Fibroblast of lung (primary cell): ENCODE measurements around the gene VWA1. TPM values are rescaled to one million over a fixed set of nuclear protein-coding genes. Genes with fewer than 3 reads are reported as not detected.
A peak's percentile ranks its signal among the peaks of the same experiment; 100 is the strongest.

Experiments used
- DNase-seq, 2 donors: peaks; one replicate each; pipeline versions ENCODE4 v3.0.0 to v3.0.0-alpha.2; 2010; ENCODE audit warnings: low read depth in 2 of 2
- H2AFZ ChIP-seq: 2 replicates; pipeline ENCODE4 v1.5.1; 2012; ENCODE audit warnings: low read length, control low read depth, inconsistent platforms
- H3K27ac ChIP-seq: 2 replicates; pipeline ENCODE4 v1.5.1; 2011; ENCODE audit warnings: low read length, control low read depth; ENCODE audit not compliant: insufficient read depth
- H3K27me3 ChIP-seq: 2 replicates; pipeline ENCODE4 v1.5.1; 2011; ENCODE audit warnings: mild to moderate bottlenecking, low read length; ENCODE audit not compliant: control insufficient read depth, insufficient read depth
- H3K36me3 ChIP-seq: 2 replicates; pipeline ENCODE4 v1.5.1; 2011; ENCODE audit warnings: low read length; ENCODE audit not compliant: control insufficient read depth, insufficient read depth
- H3K4me1 ChIP-seq: 2 replicates; pipeline ENCODE4 v1.5.1; 2011; ENCODE audit warnings: low read length; ENCODE audit not compliant: control insufficient read depth, insufficient read depth; ENCODE audit errors: extremely low read depth
- H3K4me2 ChIP-seq: 2 replicates; pipeline ENCODE4 v1.5.1; 2011; ENCODE audit warnings: low read length, control low read depth; ENCODE audit not compliant: insufficient read depth; ENCODE audit errors: extremely low read depth
- H3K4me3 ChIP-seq, 4 experiments: fragments of 200-600 bp in 1 of 4; sonication (generic) in 1 of 4; replicated peaks in 1 of 4; 2 replicates each; pipeline ENCODE4 v1.5.1; 2011 to 2016; ENCODE audit warnings: low read length in 4 of 4, low read depth in 3 of 4, mild to moderate bottlenecking in 3 of 4, control low read depth in 2 of 4, inconsistent platforms in 1 of 4, mixed read lengths in 1 of 4; ENCODE audit not compliant: insufficient read depth in 1 of 4; ENCODE audit errors: control extremely low read depth in 1 of 4
- H3K79me2 ChIP-seq: 2 replicates; pipeline ENCODE4 v1.5.1; 2012; ENCODE audit warnings: mild to moderate bottlenecking, low read length, inconsistent platforms; ENCODE audit not compliant: control insufficient read depth, insufficient read depth
- H3K9ac ChIP-seq: 2 replicates; pipeline ENCODE4 v1.5.1; 2011; ENCODE audit warnings: mild to moderate bottlenecking, low read length, control low read depth; ENCODE audit not compliant: insufficient read depth
- H3K9me3 ChIP-seq: 2 replicates; pipeline ENCODE4 v1.5.1; 2012; ENCODE audit warnings: low read depth, low read length; ENCODE audit not compliant: control insufficient read depth, insufficient read depth
- H4K20me1 ChIP-seq: 2 replicates; pipeline ENCODE4 v1.5.1; 2011; ENCODE audit warnings: low read length; ENCODE audit not compliant: control insufficient read depth, insufficient read depth; ENCODE audit errors: extremely low read depth
- EZH2 ChIP-seq: IDR thresholded peaks from 2 replicates; pipeline ENCODE4 v1.5.1; 2012; ENCODE audit warnings: low read length, control low read depth, mild to moderate bottlenecking; ENCODE audit errors: missing control alignments
- polyA plus RNA-seq, 2 donors: library from polyadenylated mRNA; depleted of rRNA in 1 of 2; stranded (reverse) in 1 of 2; unstranded in 1 of 2; fragments of >200 nt; gene quantifications; 2 replicates each; pipeline ENCODE4 v1.2.1, GENCODE V29; 2011 to 2012; ENCODE audit warnings: missing spikeins in 1 of 2
- total RNA-seq: library from RNA; depleted of rRNA; stranded (reverse); fragments of >200 nt; gene quantifications from 2 replicates; pipeline ENCODE4 v1.2.1, GENCODE V29; 2014
- TF ChIP-seq, protein P1 (sequence below), 2 donors: IDR thresholded peaks in 1 of 2; conservative IDR thresholded peaks in 1 of 2; 1 replicate in 1 of 2; 2 replicates in 1 of 2; pipeline ENCODE4 v1.5.1; 2011 to 2012; ENCODE audit warnings: low read length in 2 of 2, control low read depth in 1 of 2, inconsistent platforms in 1 of 2, low read depth in 1 of 2, mild to moderate bottlenecking in 1 of 2

The VWA1 gene
- total and polyA plus RNA-seq, 2 donors (not counting 1 experiment from before 2014, with no cell fraction given) = 2.5 to 3.1 TPM

GRCh38 chr1:1399187-1399871 is 36.2 kb upstream of the VWA1 start, which contains the start of gene CCNL2:
CCNL2 (minus strand) TSS chr1:1399335; CDS start chr1:1399306, 29 bp downstream.
- peak; percentile 97 to 98 for DNase-seq
- Histone ChIP-seq H3K4me3 (peak within 1 kb of the TSS; percentile 77 to 100 (median 98)), H3K4me2 (peak within 1 kb of the TSS; percentile 100), H3K27ac (peak within 1 kb of the TSS; percentile 91), H2AFZ (peak within 1 kb of the TSS; percentile 82), H3K79me2 (peaks cover 57% of the 10 kb centered on the region), H3K9me3 (no peaks in the 10 kb centered on the region), H4K20me1 (no peaks in the 10 kb centered on the region), H3K9ac (peak within 1 kb of the TSS; percentile 92), H3K36me3 (peaks cover 35% of the 10 kb centered on the region), H3K4me1 (peaks cover 18% of the 10 kb centered on the region), H3K27me3 (no peaks in the 10 kb centered on the region)
- TF ChIP-seq EZH2 = no peak
- TF ChIP-seq, protein P1, sequence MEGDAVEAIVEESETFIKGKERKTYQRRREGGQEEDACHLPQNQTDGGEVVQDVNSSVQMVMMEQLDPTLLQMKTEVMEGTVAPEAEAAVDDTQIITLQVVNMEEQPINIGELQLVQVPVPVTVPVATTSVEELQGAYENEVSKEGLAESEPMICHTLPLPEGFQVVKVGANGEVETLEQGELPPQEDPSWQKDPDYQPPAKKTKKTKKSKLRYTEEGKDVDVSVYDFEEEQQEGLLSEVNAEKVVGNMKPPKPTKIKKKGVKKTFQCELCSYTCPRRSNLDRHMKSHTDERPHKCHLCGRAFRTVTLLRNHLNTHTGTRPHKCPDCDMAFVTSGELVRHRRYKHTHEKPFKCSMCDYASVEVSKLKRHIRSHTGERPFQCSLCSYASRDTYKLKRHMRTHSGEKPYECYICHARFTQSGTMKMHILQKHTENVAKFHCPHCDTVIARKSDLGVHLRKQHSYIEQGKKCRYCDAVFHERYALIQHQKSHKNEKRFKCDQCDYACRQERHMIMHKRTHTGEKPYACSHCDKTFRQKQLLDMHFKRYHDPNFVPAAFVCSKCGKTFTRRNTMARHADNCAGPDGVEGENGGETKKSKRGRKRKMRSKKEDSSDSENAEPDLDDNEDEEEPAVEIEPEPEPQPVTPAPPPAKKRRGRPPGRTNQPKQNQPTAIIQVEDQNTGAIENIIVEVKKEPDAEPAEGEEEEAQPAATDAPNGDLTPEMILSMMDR (conservative IDR thresholded peaks at IDR 0.05 in 1 of 2, IDR thresholded peaks at IDR 0.05 in 1 of 2; ENCODE audit: low read depth in 1 of 2, low read length in 2 of 2) = peak; percentile 36 to 51

DNA sequence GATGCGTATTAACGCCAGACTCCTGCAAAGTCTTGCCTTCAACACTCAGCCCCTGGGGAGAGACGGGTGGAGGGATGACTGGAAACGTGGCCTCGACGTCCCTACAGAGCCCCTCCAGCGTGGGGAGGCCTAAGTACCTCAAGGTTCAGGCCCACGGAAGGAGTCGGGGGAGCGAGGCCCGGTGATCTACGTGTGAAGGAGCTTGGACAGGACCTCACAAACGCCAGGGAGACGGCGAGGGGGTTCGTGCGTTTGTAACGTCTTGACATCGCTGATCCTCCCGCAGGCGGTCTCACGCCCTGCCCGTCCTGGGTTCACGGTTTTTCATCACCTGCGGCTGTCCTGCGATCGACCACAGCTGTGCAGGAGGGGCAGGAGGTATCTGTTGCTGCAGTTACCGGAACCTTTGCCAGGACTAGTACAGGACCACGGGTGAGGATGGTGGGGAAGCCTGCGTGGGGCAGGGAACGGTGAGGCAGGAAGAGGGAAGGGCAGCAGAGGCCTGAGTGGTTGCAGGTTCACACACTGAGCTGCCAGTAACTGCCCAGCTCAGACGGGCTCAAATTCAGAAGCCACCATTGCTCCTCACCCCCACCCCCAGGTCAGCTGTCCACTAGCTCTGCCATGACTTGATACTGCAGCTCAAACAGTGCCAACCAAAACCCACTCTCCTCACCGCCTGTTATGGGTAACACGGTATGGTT is 35.5 kb upstream of the VWA1 start:
- peak overlapping the region; percentile 77 to 100 (median 96) for H3K4me3 ChIP-seq
- peak overlapping the region; percentile 89 for H3K9ac ChIP-seq
- TF ChIP-seq, protein P1 (conservative IDR thresholded peaks at IDR 0.05 in 1 of 2, IDR thresholded peaks at IDR 0.05 in 1 of 2; ENCODE audit: low read depth in 1 of 2, low read length in 2 of 2) = no peak
- no peak for TF ChIP-seq EZH2
- no peaks in the 10 kb centered on the region for H3K27me3 ChIP-seq
- peaks cover 18% of the 10 kb centered on the region for H3K4me1 ChIP-seq
- H2AFZ ChIP-seq = peak overlapping the region; percentile 35
- peaks cover 38% of the 10 kb centered on the region for H3K36me3 ChIP-seq
- DNase-seq = peak; percentile 25 to 26
- H3K27ac ChIP-seq = peak overlapping the region; percentile 91
- peaks cover 60% of the 10 kb centered on the region for H3K79me2 ChIP-seq
- H4K20me1 ChIP-seq = no peaks in the 10 kb centered on the region
- no peaks in the 10 kb centered on the region for H3K9me3 ChIP-seq
- H3K4me2 ChIP-seq = peak overlapping the region; percentile 100
